ENCODE measurements around the gene ZNF532.
A peak's percentile ranks its signal among the peaks of the same experiment; 100 is the strongest.

Gene ZNF532

GRCh38 chr18:58895385-58895784, 30.7 kb downstream of the ZNF532 start:
- Histone ChIP-seq H3K36me3 (ENCODE audit: insufficient read depth, low read length) (peaks cover 35% of the 10 kb centered on the region), H3K9ac (ENCODE audit: insufficient read length) (no peak overlapping the region), H3K4me3 (no peak overlapping the region), H3K27ac (0 out of 2 replicates have a peak overlapping the region, but pooled peaks have one; percentile 25), H3K9me3 (ENCODE audit: low read depth, low read length) (no peaks in the 10 kb centered on the region)
- TF ChIP-seq POLR2AphosphoS5 (IDR thresholded peaks at IDR 0.05; ENCODE audit: borderline replicate concordance, low read depth, low read length): no peak
- TF ChIP-seq FOXP2 (optimal IDR thresholded peaks at IDR 0.05; ENCODE audit: control extremely low read depth, extremely low read length, insufficient read depth): no peak
- TF ChIP-seq EZH2 (IDR thresholded peaks at IDR 0.05): no peak
- no peak for DNase-seq (ENCODE audit: low read depth, low spot score)

GRCh38 chr18:58896268-58896667, 31.6 kb downstream of the ZNF532 start:
- Histone ChIP-seq H3K27ac (peak overlapping the region; percentile 62; the same call in 1 of the 2 replicates), H3K36me3 (ENCODE audit: insufficient read depth, low read length) (peaks cover 40% of the 10 kb centered on the region), H3K4me3 (0 out of 2 replicates have a peak overlapping the region, but pooled peaks have one; percentile 15), H3K9ac (ENCODE audit: insufficient read length) (no peak overlapping the region), H3K9me3 (ENCODE audit: low read depth, low read length) (no peaks in the 10 kb centered on the region)
- TF ChIP-seq FOXP2 (optimal IDR thresholded peaks at IDR 0.05; ENCODE audit: control extremely low read depth, extremely low read length, insufficient read depth) (no peak), EZH2 (IDR thresholded peaks at IDR 0.05) (no peak), POLR2AphosphoS5 (IDR thresholded peaks at IDR 0.05; ENCODE audit: borderline replicate concordance, low read depth, low read length) (no peak)
- no peak for DNase-seq (ENCODE audit: low read depth, low spot score)

DNA sequence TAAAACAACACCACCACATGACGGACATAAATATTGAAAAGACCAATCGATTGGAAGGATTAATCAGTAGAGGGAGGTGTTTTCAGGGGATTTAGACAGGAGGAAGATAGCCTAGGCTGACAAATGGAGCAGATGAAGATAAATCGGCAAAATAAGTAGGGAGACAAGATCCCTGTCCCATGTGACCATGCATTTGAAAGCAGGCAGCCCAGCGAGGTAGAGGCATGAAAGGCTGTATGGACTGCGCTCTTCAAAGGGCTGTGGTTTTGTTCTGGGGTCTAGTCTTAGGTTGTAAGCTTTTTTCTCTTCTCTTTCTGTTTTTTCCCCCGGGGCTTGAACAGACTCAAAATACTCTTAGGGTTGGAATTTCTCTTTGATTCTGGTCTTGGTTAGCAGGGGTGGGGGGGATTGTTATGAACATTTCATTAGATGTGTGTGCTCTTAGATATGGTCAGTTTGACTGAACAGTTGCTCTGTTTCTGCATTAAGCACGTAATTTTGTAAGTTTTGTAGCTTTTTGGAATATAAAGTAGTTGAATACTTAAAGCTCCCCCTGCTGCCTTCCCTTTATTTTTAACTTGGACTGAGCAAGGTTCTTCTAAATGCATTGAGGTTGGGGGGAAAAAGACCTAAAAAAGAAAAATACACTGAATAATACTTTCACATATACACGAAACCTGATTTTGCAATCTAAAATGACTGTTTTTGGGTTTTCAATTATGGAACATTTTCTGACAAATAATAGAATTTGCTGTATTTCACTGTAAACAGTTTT, 32.2 kb downstream of the ZNF532 start:
- H3K36me3 ChIP-seq (ENCODE audit: insufficient read depth, low read length): peaks cover 40% of the 10 kb centered on the region
- no peaks in the 10 kb centered on the region for H3K9me3 ChIP-seq (ENCODE audit: low read depth, low read length)
- no peak overlapping the region for H3K9ac ChIP-seq (ENCODE audit: insufficient read length)
- 0 out of 2 replicates have a peak overlapping the region, but pooled peaks have one; percentile 15 for H3K4me3 ChIP-seq
- no peak for DNase-seq (ENCODE audit: low read depth, low spot score)
- peak overlapping the region; percentile 62; the same call in 1 of the 2 replicates for H3K27ac ChIP-seq
- no peak for TF ChIP-seq EZH2 (IDR thresholded peaks at IDR 0.05)
- no peak for TF ChIP-seq POLR2AphosphoS5 (IDR thresholded peaks at IDR 0.05; ENCODE audit: borderline replicate concordance, low read depth, low read length)
- no peak for TF ChIP-seq FOXP2 (optimal IDR thresholded peaks at IDR 0.05; ENCODE audit: control extremely low read depth, extremely low read length, insufficient read depth)

DNA sequence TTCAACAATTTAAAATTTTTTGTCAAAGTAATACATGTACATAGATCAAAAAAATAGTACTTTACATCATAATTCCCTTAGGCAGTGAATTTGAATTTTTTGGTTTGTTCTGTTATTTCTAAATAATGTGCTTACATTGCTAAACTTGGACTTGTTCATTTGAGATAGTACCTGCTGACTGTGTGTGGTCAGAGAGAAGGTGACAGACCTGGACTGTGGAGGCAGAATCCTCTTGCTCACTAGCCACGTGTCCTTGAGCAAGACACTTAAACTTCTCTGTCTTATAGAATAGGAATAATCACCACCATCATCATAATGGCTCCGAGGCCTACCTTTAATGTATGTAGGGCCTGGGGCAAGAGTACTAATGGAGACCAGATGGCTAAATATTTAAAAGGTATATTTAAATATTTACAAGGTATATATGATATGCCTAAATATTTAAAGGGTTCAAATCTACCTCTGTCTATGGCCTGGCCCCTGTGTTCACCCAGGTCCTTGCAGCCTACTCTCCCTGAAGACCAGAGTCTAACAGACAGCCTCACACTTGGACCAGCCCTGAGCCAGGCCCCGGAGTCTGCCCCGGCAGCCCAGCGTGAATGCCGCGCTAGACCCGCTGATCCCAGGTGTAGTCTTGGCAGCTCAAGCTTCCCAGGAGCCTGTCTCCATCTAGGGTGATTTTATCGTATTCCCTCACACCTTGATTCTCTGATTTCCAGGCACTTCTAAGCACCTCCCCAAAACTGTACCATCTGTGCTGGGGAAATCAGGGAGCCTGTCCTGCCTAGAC, 33.5 kb downstream of the ZNF532 start:
- H3K36me3 ChIP-seq (ENCODE audit: insufficient read depth, low read length): peaks cover 36% of the 10 kb centered on the region
- no peak for TF ChIP-seq POLR2AphosphoS5 (IDR thresholded peaks at IDR 0.05; ENCODE audit: borderline replicate concordance, low read depth, low read length)
- TF ChIP-seq FOXP2 (optimal IDR thresholded peaks at IDR 0.05; ENCODE audit: control extremely low read depth, extremely low read length, insufficient read depth): no peak
- no peak for TF ChIP-seq EZH2 (IDR thresholded peaks at IDR 0.05)
- DNase-seq (ENCODE audit: low read depth, low spot score): no peak
- H3K9ac ChIP-seq (ENCODE audit: insufficient read length): no peak overlapping the region
- H3K27ac ChIP-seq: 0 out of 2 replicates have a peak overlapping the region, but pooled peaks have one; percentile 17
- no peaks in the 10 kb centered on the region for H3K9me3 ChIP-seq (ENCODE audit: low read depth, low read length)
- H3K4me3 ChIP-seq: no peak overlapping the region

- no peak for DNase-seq (ENCODE audit: low read depth, low spot score)
- Histone ChIP-seq H3K4me3 (no peak overlapping the region), H3K9ac (ENCODE audit: insufficient read length) (no peak overlapping the region), H3K36me3 (ENCODE audit: insufficient read depth, low read length) (peaks cover 51% of the 10 kb centered on the region), H3K9me3 (ENCODE audit: low read depth, low read length) (no peaks in the 10 kb centered on the region), H3K27ac (no peak overlapping the region)
- no peak for TF ChIP-seq FOXP2 (optimal IDR thresholded peaks at IDR 0.05; ENCODE audit: control extremely low read depth, extremely low read length, insufficient read depth)
- no peak for TF ChIP-seq POLR2AphosphoS5 (IDR thresholded peaks at IDR 0.05; ENCODE audit: borderline replicate concordance, low read depth, low read length)
- no peak for TF ChIP-seq EZH2 (IDR thresholded peaks at IDR 0.05)
Measured at GRCh38 chr18:58900015-58900649, 35.5 kb downstream of the ZNF532 start.

GRCh38 chr18:58901143-58901542, 36.5 kb downstream of the ZNF532 start:
- H3K36me3 ChIP-seq (ENCODE audit: insufficient read depth, low read length): peaks cover 56% of the 10 kb centered on the region

GRCh38 chr18:58901783-58902182, 37.1 kb downstream of the ZNF532 start:
- no peak overlapping the region for H3K4me3 ChIP-seq
- no peak overlapping the region for H3K9ac ChIP-seq (ENCODE audit: insufficient read length)
- no peak overlapping the region for H3K27ac ChIP-seq
- H3K9me3 ChIP-seq (ENCODE audit: low read depth, low read length): no peaks in the 10 kb centered on the region
- no peak for DNase-seq (ENCODE audit: low read depth, low spot score)
- no peak for TF ChIP-seq EZH2 (IDR thresholded peaks at IDR 0.05)
- no peak for TF ChIP-seq POLR2AphosphoS5 (IDR thresholded peaks at IDR 0.05; ENCODE audit: borderline replicate concordance, low read depth, low read length)
- no peak for TF ChIP-seq FOXP2 (optimal IDR thresholded peaks at IDR 0.05; ENCODE audit: control extremely low read depth, extremely low read length, insufficient read depth)
- H3K36me3 ChIP-seq (ENCODE audit: insufficient read depth, low read length): peaks cover 59% of the 10 kb centered on the region

More at GRCh38 chr18:58901143-58901542, 36.5 kb downstream of the ZNF532 start:
- no peak overlapping the region for H3K27ac ChIP-seq
- no peak overlapping the region for H3K4me3 ChIP-seq
- no peaks in the 10 kb centered on the region for H3K9me3 ChIP-seq (ENCODE audit: low read depth, low read length)
- TF ChIP-seq POLR2AphosphoS5 (IDR thresholded peaks at IDR 0.05; ENCODE audit: borderline replicate concordance, low read depth, low read length): no peak
- TF ChIP-seq FOXP2 (optimal IDR thresholded peaks at IDR 0.05; ENCODE audit: control extremely low read depth, extremely low read length, insufficient read depth): no peak
- TF ChIP-seq EZH2 (IDR thresholded peaks at IDR 0.05): no peak
- no peak overlapping the region for H3K9ac ChIP-seq (ENCODE audit: insufficient read length)
- DNase-seq (ENCODE audit: low read depth, low spot score): no peak

DNA sequence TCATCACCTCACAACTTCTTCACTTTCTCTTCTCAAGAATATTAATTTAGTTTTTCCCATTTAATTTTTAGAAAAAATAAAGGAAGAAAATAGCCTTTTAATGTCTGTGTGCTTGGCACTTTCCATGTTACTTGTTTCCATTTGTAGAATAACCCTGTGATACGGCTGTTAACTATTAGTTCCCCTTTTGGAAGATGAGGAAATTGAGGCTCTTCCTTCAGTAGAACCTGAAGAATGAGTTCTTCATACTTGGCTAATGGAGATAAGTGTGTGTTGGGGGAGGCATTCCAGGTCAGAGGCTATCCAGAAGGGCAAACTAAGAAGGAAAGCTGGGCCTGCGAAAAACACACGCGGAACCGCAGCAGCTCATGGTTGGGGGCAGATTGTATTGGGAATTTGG, 38.3 kb downstream of the ZNF532 start:
- Histone ChIP-seq H3K4me3 (no peak overlapping the region), H3K36me3 (ENCODE audit: insufficient read depth, low read length) (peaks cover 59% of the 10 kb centered on the region), H3K9me3 (ENCODE audit: low read depth, low read length) (no peaks in the 10 kb centered on the region), H3K27ac (no peak overlapping the region), H3K9ac (ENCODE audit: insufficient read length) (no peak overlapping the region)
- DNase-seq (ENCODE audit: low read depth, low spot score): no peak
- TF ChIP-seq EZH2 (IDR thresholded peaks at IDR 0.05): no peak
- no peak for TF ChIP-seq FOXP2 (optimal IDR thresholded peaks at IDR 0.05; ENCODE audit: control extremely low read depth, extremely low read length, insufficient read depth)
- no peak for TF ChIP-seq POLR2AphosphoS5 (IDR thresholded peaks at IDR 0.05; ENCODE audit: borderline replicate concordance, low read depth, low read length)

Measured in SK-N-MC (cell line).